ENCODE data around the gene DAB2IP. TPM values are rescaled to one million over a fixed set of nuclear protein-coding genes. Genes with fewer than 3 reads are reported as not detected.

The DAB2IP gene
- total and polyA plus RNA-seq, 2 experiments from 2014 or later: 8.9 to 42.8 TPM

GRCh38 chr9:121693388-121693670, 41.9 kb downstream of the DAB2IP start:
- no peak for TF ChIP-seq STAT1 (IDR thresholded peaks at IDR 0.05; ENCODE audit: unreplicated experiment)
- no peak for TF ChIP-seq CREB1 (CRISPR knock-in tag; IDR thresholded peaks at IDR 0.05; ENCODE audit: low read depth)
- TF ChIP-seq ETS1 (IDR thresholded peaks at IDR 0.05): no peak
- TF ChIP-seq POLR2AphosphoS5 (IDR thresholded peaks at IDR 0.05; ENCODE audit: low read depth): no peak
- TF ChIP-seq CTCF (conservative IDR thresholded peaks at IDR 0.05; ENCODE audit: low read depth in 2 of 2): no peak
- no peak for TF ChIP-seq ZNF462 (CRISPR knock-in tag; IDR thresholded peaks at IDR 0.05)
- Mint-ChIP-seq H3K4me1 (peaks cover 35% of the 10 kb centered on the region), H3K27ac (no peak overlapping the region)

More at GRCh38 chr9:121693388-121693670, 41.9 kb downstream of the DAB2IP start:
- H3K36me3 Mint-ChIP-seq (ENCODE audit: low read depth): no peaks in the 10 kb centered on the region
- DNase-seq (ENCODE audit: low spot score) (no peak), ATAC-seq (no peak)
- no peak overlapping the region for H3K4me3 Mint-ChIP-seq
- H3K36me3 ChIP-seq (ENCODE audit: insufficient read depth): no peaks in the 10 kb centered on the region
- H3K4me3 ChIP-seq: no peak overlapping the region
- H3K79me2 ChIP-seq (replicated peaks; ENCODE audit: insufficient read depth): no peaks in the 10 kb centered on the region
- H3K9me3 Mint-ChIP-seq: no peaks in the 10 kb centered on the region; the same call in 2 of the 3 replicates
- H2AFZ ChIP-seq: no peak overlapping the region
- no peak overlapping the region for H3K4me2 ChIP-seq
- no peak overlapping the region for H3K27ac ChIP-seq (ENCODE audit: low read depth)
- peaks cover 2% of the 10 kb centered on the region for H3K27me3 Mint-ChIP-seq (ENCODE audit: insufficient read depth, low read depth, poor library complexity)
- H4K20me1 ChIP-seq (replicated peaks; ENCODE audit: insufficient read depth): peaks cover 30% of the 10 kb centered on the region
- H3F3A ChIP-seq (replicated peaks; ENCODE audit: low read depth): no peaks in the 10 kb centered on the region
- peaks cover 7% of the 10 kb centered on the region; the same call in 1 of the 2 replicates for H3K4me1 ChIP-seq (ENCODE audit: insufficient read depth)
- H3K9me2 ChIP-seq (ENCODE audit: insufficient read depth): no peaks in the 10 kb centered on the region
- H3K27me3 ChIP-seq (ENCODE audit: insufficient read depth): no peaks in the 10 kb centered on the region

All from GM23338 (cell line).